A549 (cell line): ENCODE measurements around the gene MSI2.

Experiments
- EHMT2 ChIP-seq: fragments of 200-600 bp; sonication (generic); IDR thresholded peaks from 2 replicates; pipeline ENCODE4 v1.6.1; 2016; ENCODE audit warnings: antibody characterized with exemption, low read depth, mild to moderate bottlenecking, moderate library complexity
- GATA3 ChIP-seq: IDR thresholded peaks from 2 replicates; pipeline ENCODE4 v1.6.1; 2012; ENCODE audit warnings: borderline replicate concordance
- JUN ChIP-seq, 2 experiments: fragments of >200 bp; sonication (Bioruptor Twin); formaldehyde crosslinking; IDR thresholded peaks; 2 replicates in 1 of 2; 3 replicates in 1 of 2; pipeline ENCODE4 v1.6.1; 2016 to 2017
- KDM1A ChIP-seq: fragments of 200-600 bp; sonication (generic); IDR thresholded peaks from 2 replicates; pipeline ENCODE4 v1.6.1; 2016; ENCODE audit warnings: low read depth, mild to moderate bottlenecking
- MAFK ChIP-seq: fragments of 450-650 bp; IDR thresholded peaks from 2 replicates; pipeline ENCODE4 v1.6.1; 2014; ENCODE audit not compliant: partially characterized antibody
- NR3C1 ChIP-seq: fragments of >200 bp; sonication (Bioruptor Twin); formaldehyde crosslinking; IDR thresholded peaks from 3 replicates; pipeline ENCODE4 v1.6.1; 2017
- PHF8 ChIP-seq: fragments of 200-600 bp; sonication (generic); IDR thresholded peaks from 2 replicates; pipeline ENCODE4 v1.6.1; 2016; ENCODE audit warnings: low read depth, mild to moderate bottlenecking, antibody characterized with exemption, moderate library complexity, borderline replicate concordance
- POLR2A ChIP-seq: IDR thresholded peaks from 2 replicates; pipeline ENCODE4 v1.6.1; 2012; ENCODE audit warnings: mild to moderate bottlenecking, low read length
- RFX5 ChIP-seq: fragments of 450-650 bp; IDR thresholded peaks from 2 replicates; pipeline ENCODE4 v1.7.1; 2014; ENCODE audit warnings: antibody characterized with exemption, mild to moderate bottlenecking, moderate library complexity
- RNF2 ChIP-seq: fragments of 200-600 bp; sonication (generic); IDR thresholded peaks from 2 replicates; pipeline ENCODE4 v1.6.1; 2016; ENCODE audit warnings: low read depth, mild to moderate bottlenecking, antibody characterized with exemption, moderate library complexity, borderline replicate concordance
- TF ChIP-seq, protein P1 (sequence below): fragments of >200 bp; sonication (Bioruptor Twin); formaldehyde crosslinking; IDR thresholded peaks from 3 replicates; pipeline ENCODE4 v1.5.1; 2016
- TF ChIP-seq, protein P2 (sequence below): IDR thresholded peaks from 2 replicates; pipeline ENCODE4 v1.6.1; 2012
- TF ChIP-seq, protein P3 (sequence below): fragments of 450-650 bp; IDR thresholded peaks from 2 replicates; pipeline ENCODE4 v1.6.1; 2014; ENCODE audit warnings: antibody characterized with exemption
- TF ChIP-seq, protein P4 (sequence below): IDR thresholded peaks from 2 replicates; pipeline ENCODE4 v1.6.1; 2012; ENCODE audit warnings: low read depth, borderline replicate concordance

DNA sequence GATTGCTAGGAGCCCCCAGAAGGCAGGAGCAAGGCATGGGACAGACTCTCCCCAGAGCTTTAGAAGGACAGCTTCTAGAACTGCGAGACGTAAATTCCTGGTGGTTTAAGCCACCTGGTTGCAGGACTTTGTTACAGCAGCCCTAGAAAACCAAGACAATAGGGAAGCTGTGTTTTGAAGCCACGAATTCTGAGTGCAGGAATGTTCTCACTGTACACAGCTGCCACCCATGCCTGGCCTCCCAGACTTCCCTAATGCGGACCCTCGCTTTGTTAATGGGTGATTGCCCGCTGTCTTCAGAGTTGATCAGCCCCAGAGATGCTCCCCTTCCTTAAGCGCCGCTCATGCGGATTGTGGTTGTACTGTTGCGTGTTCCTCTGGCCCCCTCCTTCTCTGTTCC, 177.1 kb downstream of the MSI2 start:
- TF ChIP-seq KDM1A (no peak), PHF8 (no peak), GATA3 (no peak), POLR2A (no peak), RNF2 (no peak), MAFK (no peak), NR3C1 (no peak), RFX5 (no peak), EHMT2 (no peak), JUN (IDR thresholded peaks at IDR 0.05) (no peak)
- TF ChIP-seq, protein P1, sequence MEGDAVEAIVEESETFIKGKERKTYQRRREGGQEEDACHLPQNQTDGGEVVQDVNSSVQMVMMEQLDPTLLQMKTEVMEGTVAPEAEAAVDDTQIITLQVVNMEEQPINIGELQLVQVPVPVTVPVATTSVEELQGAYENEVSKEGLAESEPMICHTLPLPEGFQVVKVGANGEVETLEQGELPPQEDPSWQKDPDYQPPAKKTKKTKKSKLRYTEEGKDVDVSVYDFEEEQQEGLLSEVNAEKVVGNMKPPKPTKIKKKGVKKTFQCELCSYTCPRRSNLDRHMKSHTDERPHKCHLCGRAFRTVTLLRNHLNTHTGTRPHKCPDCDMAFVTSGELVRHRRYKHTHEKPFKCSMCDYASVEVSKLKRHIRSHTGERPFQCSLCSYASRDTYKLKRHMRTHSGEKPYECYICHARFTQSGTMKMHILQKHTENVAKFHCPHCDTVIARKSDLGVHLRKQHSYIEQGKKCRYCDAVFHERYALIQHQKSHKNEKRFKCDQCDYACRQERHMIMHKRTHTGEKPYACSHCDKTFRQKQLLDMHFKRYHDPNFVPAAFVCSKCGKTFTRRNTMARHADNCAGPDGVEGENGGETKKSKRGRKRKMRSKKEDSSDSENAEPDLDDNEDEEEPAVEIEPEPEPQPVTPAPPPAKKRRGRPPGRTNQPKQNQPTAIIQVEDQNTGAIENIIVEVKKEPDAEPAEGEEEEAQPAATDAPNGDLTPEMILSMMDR = no peak
- TF ChIP-seq, protein P2, sequence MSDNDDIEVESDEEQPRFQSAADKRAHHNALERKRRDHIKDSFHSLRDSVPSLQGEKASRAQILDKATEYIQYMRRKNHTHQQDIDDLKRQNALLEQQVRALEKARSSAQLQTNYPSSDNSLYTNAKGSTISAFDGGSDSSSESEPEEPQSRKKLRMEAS = no peak
- TF ChIP-seq, protein P3, sequence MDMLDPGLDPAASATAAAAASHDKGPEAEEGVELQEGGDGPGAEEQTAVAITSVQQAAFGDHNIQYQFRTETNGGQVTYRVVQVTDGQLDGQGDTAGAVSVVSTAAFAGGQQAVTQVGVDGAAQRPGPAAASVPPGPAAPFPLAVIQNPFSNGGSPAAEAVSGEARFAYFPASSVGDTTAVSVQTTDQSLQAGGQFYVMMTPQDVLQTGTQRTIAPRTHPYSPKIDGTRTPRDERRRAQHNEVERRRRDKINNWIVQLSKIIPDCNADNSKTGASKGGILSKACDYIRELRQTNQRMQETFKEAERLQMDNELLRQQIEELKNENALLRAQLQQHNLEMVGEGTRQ = no peak
- TF ChIP-seq, protein P4, sequence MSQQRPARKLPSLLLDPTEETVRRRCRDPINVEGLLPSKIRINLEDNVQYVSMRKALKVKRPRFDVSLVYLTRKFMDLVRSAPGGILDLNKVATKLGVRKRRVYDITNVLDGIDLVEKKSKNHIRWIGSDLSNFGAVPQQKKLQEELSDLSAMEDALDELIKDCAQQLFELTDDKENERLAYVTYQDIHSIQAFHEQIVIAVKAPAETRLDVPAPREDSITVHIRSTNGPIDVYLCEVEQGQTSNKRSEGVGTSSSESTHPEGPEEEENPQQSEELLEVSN = no peak
